B cell (primary cell): ENCODE data around the gene MFN2. TPM values are rescaled to one million over a fixed set of nuclear protein-coding genes. Genes with fewer than 3 reads are reported as not detected.
A peak's percentile ranks its signal among the peaks of the same experiment; 100 is the strongest.

ENCODE experiments used
- ATAC-seq: fragments of 200-7000 bp; cut with Tn5 transposase; one replicate; pipeline ENCODE4 v1.10.0; 2021; ENCODE audit warnings: low read depth, mild to moderate bottlenecking, moderate number of reproducible peaks, moderate library complexity
- CTCF ChIA-PET: fragments of 350-600 bp; sonication (Branson Sonifier 250); formaldehyde crosslinking; loops from one replicate; lab custom pipeline; 2021; ENCODE audit warnings: antibody characterized with exemption, inconsistent platforms; lab: Charles Lee
- POLR2A ChIA-PET: fragments of 350-600 bp; sonication (Branson Sonifier 250); formaldehyde crosslinking; loops from one replicate; lab custom pipeline; 2021; ENCODE audit warnings: antibody characterized with exemption; lab: Charles Lee
- DNase-seq: peaks from one replicate; pipeline ENCODE4 v3.0.0; 2013
- H2AFZ ChIP-seq: 2 replicates; pipeline ENCODE4 v1.6.1; 2012; ENCODE audit warnings: mild to moderate bottlenecking, low read depth, low read length; ENCODE audit not compliant: insufficient read depth, poor library complexity, severe bottlenecking
- H3K27ac ChIP-seq, 2 donors: 1 replicate in 1 of 2; 2 replicates in 1 of 2; pipeline ENCODE4 v1.5.1; 2012 to 2013; ENCODE audit warnings: low read length in 2 of 2, mild to moderate bottlenecking in 2 of 2, moderate library complexity in 1 of 2
- H3K27me3 ChIP-seq, 4 experiments: fragments of 200-600 bp in 1 of 4; sonication (generic) in 1 of 4; replicated peaks in 1 of 4; 1 replicate in 2 of 4; 2 replicates in 2 of 4; pipeline versions ENCODE4 v1.6.1 to v1.7.0; 2013 to 2016; ENCODE audit warnings: low read length in 3 of 4, mild to moderate bottlenecking in 2 of 4, mixed read lengths in 1 of 4, moderate library complexity in 1 of 4; ENCODE audit not compliant: insufficient read depth in 4 of 4, control insufficient read depth in 3 of 4; ENCODE audit errors: control extremely low read depth in 1 of 4
- H3K36me3 ChIP-seq, 2 experiments: replicated peaks in 1 of 2; 1 replicate in 1 of 2; 2 replicates in 1 of 2; pipeline versions ENCODE4 v1.6.1 to v1.7.1; 2013; ENCODE audit warnings: low read length in 1 of 2; ENCODE audit not compliant: insufficient read depth in 2 of 2, control insufficient read depth in 1 of 2; ENCODE audit errors: control extremely low read depth in 1 of 2, extremely low read depth in 1 of 2
- H3K4me1 ChIP-seq, 2 donors: fragments of 200-600 bp in 1 of 2; sonication (generic) in 1 of 2; 1 replicate in 1 of 2; 2 replicates in 1 of 2; pipeline versions ENCODE4 v1.5.1 to v1.6.1; 2013 to 2017; ENCODE audit warnings: low read length in 2 of 2; ENCODE audit not compliant: control insufficient read depth in 2 of 2, insufficient read depth in 2 of 2
- H3K4me2 ChIP-seq: replicated peaks from 2 replicates; pipeline ENCODE3; 2012; ENCODE audit warnings: mild to moderate bottlenecking, low read depth, low read length; ENCODE audit not compliant: poor library complexity, severe bottlenecking
- H3K4me3 ChIP-seq, 5 experiments: fragments of 200-600 bp in 1 of 5; sonication (generic) in 1 of 5; 1 replicate in 3 of 5; 2 replicates in 2 of 5; pipeline versions ENCODE4 v1.5.1 to v1.7.0; 2011 to 2016; ENCODE audit warnings: low read length in 4 of 5, mild to moderate bottlenecking in 4 of 5, low read depth in 2 of 5, control low read depth in 1 of 5, moderate library complexity in 1 of 5; ENCODE audit not compliant: insufficient read depth in 1 of 5; ENCODE audit errors: control extremely low read depth in 1 of 5, extremely low read depth in 1 of 5
- H3K79me2 ChIP-seq: fragments of 200-600 bp; sonication (generic); one replicate; pipeline ENCODE4 v1.6.0; 2016; ENCODE audit warnings: low read length; ENCODE audit not compliant: control insufficient read depth, insufficient read depth
- H3K9ac ChIP-seq: fragments of 200-600 bp; sonication (generic); 2 replicates; pipeline ENCODE4 v1.6.1; 2017; ENCODE audit warnings: mild to moderate bottlenecking, low read length, moderate library complexity
- H3K9me3 ChIP-seq, 3 donors: one replicate each; pipeline versions ENCODE4 v1.6.1 to v1.7.1; 2013; ENCODE audit warnings: low read length in 2 of 3; ENCODE audit not compliant: control insufficient read depth in 2 of 3, insufficient read depth in 1 of 3; ENCODE audit errors: control extremely low read depth in 1 of 3
- H4K20me1 ChIP-seq: 2 replicates; pipeline ENCODE4 v1.6.0; 2012; ENCODE audit warnings: mild to moderate bottlenecking, low read length; ENCODE audit not compliant: insufficient read depth, control insufficient read depth, poor library complexity, severe bottlenecking
- H3K27ac Mint-ChIP-seq: one replicate; pipeline ENCODE4 v1.8.0; 2021; ENCODE audit warnings: mixed read lengths
- H3K27me3 Mint-ChIP-seq: one replicate; pipeline ENCODE4 v1.8.0; 2021; ENCODE audit warnings: mixed read lengths
- H3K4me1 Mint-ChIP-seq: one replicate; pipeline ENCODE4 v1.8.0; 2021; ENCODE audit warnings: mixed read lengths
- H3K4me3 Mint-ChIP-seq: one replicate; pipeline ENCODE4 v1.8.0; 2021; ENCODE audit warnings: mixed read lengths
- H3K9me3 Mint-ChIP-seq: one replicate; pipeline ENCODE4 v1.8.0; 2022; ENCODE audit warnings: mixed read lengths; ENCODE audit not compliant: insufficient read depth
- CTCF ChIP-seq: fragments of 200-600 bp; IDR thresholded peaks from one replicate; pipeline ENCODE4 v1.8.0; 2022; ENCODE audit warnings: antibody characterized with exemption, mild to moderate bottlenecking
- EZH2 ChIP-seq: IDR thresholded peaks from 2 replicates; pipeline ENCODE4 v1.6.1; 2012; ENCODE audit warnings: borderline replicate concordance, low read depth, mild to moderate bottlenecking, moderate library complexity, low read length; ENCODE audit not compliant: insufficient read depth, poor library complexity, severe bottlenecking
- WGBS: methylation state at CpG from one replicate; pipeline ENCODE4 v1.1.5; 2013; ENCODE audit warnings: missing lambda C conversion rate; ENCODE audit not compliant: insufficient coverage; 5-methylcytosine and 5-hydroxymethylcytosine counted together
- intact Hi-C: fragments of 100-400 bp; cut with micrococcal nuclease; formaldehyde crosslinking; loops from one replicate; pipeline ENCODE4 v1.10.0; 2022
- polyA plus RNA-seq: library from polyadenylated mRNA; depleted of rRNA; stranded (reverse); fragments of >200 nt; gene quantifications from 2 replicates; pipeline ENCODE4 v1.2.3, GENCODE V29; 2012
- total RNA-seq, 2 donors: library from RNA; stranded (reverse); fragments of 120-200 nt in 1 of 2; gene quantifications; 1 replicate in 1 of 2; 2 replicates in 1 of 2; pipeline versions ENCODE4 v1.2.3 to v1.2.4, GENCODE V29; 2013 to 2022

Gene MFN2
- total and polyA plus RNA-seq, 2 donors (not counting 1 experiment from before 2014, with no cell fraction given), result 24.0 to 50.0 TPM

- ATAC-seq (no peak), DNase-seq (no peak)
- H3K4me1 Mint-ChIP-seq, result peaks cover 42% of the 10 kb centered on the region
- intact Hi-C loops, result loop anchor here (1.0 to 5.0 kb wide), 2 partner anchors 46 to 97 kb away; partner anchors contain the start of gene PLOD1
- peak overlapping the region; percentile 93 for H2AFZ ChIP-seq
- no peaks in the 10 kb centered on the region for H3K27me3 ChIP-seq
- peak overlapping the region; percentile 95 for H3K4me3 Mint-ChIP-seq
- POLR2A ChIA-PET, result interaction anchor here (0.5 to 3.1 kb wide), 6 partner anchors 13 to 178 kb away, joined by 3 to 27 read pairs (median 6); partner anchors contain the start of genes KIAA2013 and PLOD1
- CTCF ChIA-PET, result interaction anchor here (1.0 to 1.4 kb wide), 2 partner anchors 71 to 73 kb away, joined by 5 read pairs; no protein-coding TSS in a partner anchor
- H4K20me1 ChIP-seq, result peaks cover 18% of the 10 kb centered on the region
- TF ChIP-seq EZH2 (no peak), CTCF (no peak)
- H3K36me3 ChIP-seq, result peaks cover 0 to 27% of the 10 kb centered on the region in 2 experiments
- H3K27ac Mint-ChIP-seq, result peak overlapping the region; percentile 95
- 0% methylated on average over 10 of the region's 12 CpGs for WGBS
- H3K9ac ChIP-seq, result peak overlapping the region; percentile 95
- H3K4me1 ChIP-seq, result peaks cover 12 to 16% of the 10 kb centered on the region in 2 donors
- H3K9me3 ChIP-seq, result no peaks in the 10 kb centered on the region
- H3K9me3 Mint-ChIP-seq, result no peaks in the 10 kb centered on the region
- H3K27ac ChIP-seq, result peak overlapping the region; percentile 81 to 94
- no peaks in the 10 kb centered on the region for H3K27me3 Mint-ChIP-seq
- H3K4me3 ChIP-seq, result peak overlapping the region; percentile 66 to 86 (median 81)
- H3K4me2 ChIP-seq, result peak overlapping the region; percentile 96
- peaks cover 67% of the 10 kb centered on the region for H3K79me2 ChIP-seq
These were observed 380 bp downstream of the MFN2 start for GRCh38 chr1:11980676-11980972.

GRCh38 chr1:11981378-11982009, 1.2 kb downstream of the MFN2 start:
- peaks cover 44% of the 10 kb centered on the region for H3K4me1 Mint-ChIP-seq

More at GRCh38 chr1:11981378-11982009, 1.2 kb downstream of the MFN2 start:
- ChIA-PET POLR2A (interaction anchor here (0.5 to 3.1 kb wide), 4 partner anchors 71 to 208 kb away, joined by 3 to 27 read pairs (median 10); no protein-coding TSS in a partner anchor), CTCF (interaction anchor here (0.6 to 1.3 kb wide), 3 partner anchors 18 to 81 kb away, joined by 3 to 4 read pairs (median 3); no protein-coding TSS in a partner anchor)
- H3K27ac ChIP-seq, result no peak overlapping the region
- TF ChIP-seq CTCF, result no peak
- no peak for TF ChIP-seq EZH2
- no peaks in the 10 kb centered on the region for H3K9me3 ChIP-seq
- Mint-ChIP-seq H3K27ac (peak overlapping the region; percentile 80), H3K27me3 (no peaks in the 10 kb centered on the region), H3K9me3 (no peaks in the 10 kb centered on the region), H3K4me3 (peak overlapping the region; percentile 95)
- peaks cover 0 to 35% of the 10 kb centered on the region in 2 experiments for H3K36me3 ChIP-seq
- H3K4me1 ChIP-seq, result peaks cover 12 to 16% of the 10 kb centered on the region in 2 donors
- no peak overlapping the region for H3K9ac ChIP-seq
- no peaks in the 10 kb centered on the region for H3K27me3 ChIP-seq
- WGBS, result 97% methylated on average over 6 of the region's 13 CpGs
- peaks cover 75% of the 10 kb centered on the region for H3K79me2 ChIP-seq
- ATAC-seq (no peak), DNase-seq (no peak)
- intact Hi-C loops, result loop anchor here (5.0 kb wide), 1 partner anchor 96 kb away; no protein-coding TSS in a partner anchor
- H2AFZ ChIP-seq, result no peak overlapping the region
- no peak overlapping the region for H3K4me3 ChIP-seq
- H4K20me1 ChIP-seq, result peaks cover 18% of the 10 kb centered on the region
- peak overlapping the region; percentile 96 for H3K4me2 ChIP-seq
